NCI-H460 (cell line): ENCODE data around the gene ADGRF3. TPM values are rescaled to one million over a fixed set of nuclear protein-coding genes. Genes with fewer than 3 reads are reported as not detected.
"Not testable (repeated sequence)": the region's sequence is repeated elsewhere in the genome, so short reads cannot be mapped to it uniquely, and the experiment has no call there.

ENCODE experiments used
- DNase-seq: peaks from one replicate; pipeline ENCODE4 v3.0.0-alpha.2; 2016; ENCODE audit warnings: low read depth; ENCODE audit errors: extremely low read depth
- polyA plus RNA-seq: library from polyadenylated mRNA; depleted of rRNA; stranded (reverse); fragments of >200 nt; gene quantifications from 2 replicates; pipeline ENCODE4 v1.2.3, GENCODE V29; 2014; cell fraction: nucleus; rRNA removed
- total RNA-seq: library from RNA; depleted of rRNA; stranded (reverse); fragments of >200 nt; shearing (Covaris generic); gene quantifications from 2 replicates; pipeline ENCODE4 v1.2.3, GENCODE V29; 2014; rRNA removed

ADGRF3 gene
- not detected in 2 replicates for total RNA-seq
- polyA plus RNA-seq: 0.47 TPM in 1 of 2 replicates, not detected in the other

GRCh38 chr2:26346454-26347053 is at the start of gene ADGRF3:
TSS of gene ADGRF3 (minus strand) at chr2:26346789. CDS start at chr2:26346234, 555 bp downstream.
- peak; percentile 42 for DNase-seq

GRCh38 chr2:26395394-26395793 is 48.8 kb upstream of the ADGRF3 start:
- DNase-seq: no peak

GRCh38 chr2:26394694-26395093 is 48.1 kb upstream of the ADGRF3 start:
- no peak for DNase-seq

- no peak for DNase-seq
Measured at GRCh38 chr2:26387189-26387588, 40.6 kb upstream of the ADGRF3 start.

- DNase-seq: no peak
Measured at GRCh38 chr2:26384597-26384996, 38.0 kb upstream of the ADGRF3 start.

- DNase-seq: no peak
Measured at GRCh38 chr2:26384183-26384582, 37.6 kb upstream of the ADGRF3 start.

- DNase-seq: no peak
Measured at GRCh38 chr2:26382564-26382963, 36.0 kb upstream of the ADGRF3 start.

- no peak for DNase-seq
Measured at GRCh38 chr2:26380281-26380680, 33.7 kb upstream of the ADGRF3 start.

- no peak for DNase-seq
Measured at GRCh38 chr2:26376799-26377198, 30.2 kb upstream of the ADGRF3 start.

GRCh38 chr2:26370909-26371308 is 24.3 kb upstream of the ADGRF3 start:
- DNase-seq: not testable (repeated sequence)

- not testable (repeated sequence) for DNase-seq
Measured at GRCh38 chr2:26369664-26370063, 23.1 kb upstream of the ADGRF3 start.

GRCh38 chr2:26366957-26367356 is 20.4 kb upstream of the ADGRF3 start:
- DNase-seq: no peak

- DNase-seq: no peak
Measured at GRCh38 chr2:26364669-26365068, 18.1 kb upstream of the ADGRF3 start.

- DNase-seq: no peak
Measured at GRCh38 chr2:26363958-26364357, 17.4 kb upstream of the ADGRF3 start.

- DNase-seq: no peak
Measured at GRCh38 chr2:26363323-26363722, 16.7 kb upstream of the ADGRF3 start.

GRCh38 chr2:26359886-26360473 is 13.4 kb upstream of the ADGRF3 start:
- no peak for DNase-seq

GRCh38 chr2:26356771-26357170 is 10.2 kb upstream of the ADGRF3 start:
- DNase-seq: no peak

GRCh38 chr2:26356111-26356510 is 9.5 kb upstream of the ADGRF3 start:
- DNase-seq: no peak

- peak; percentile 99 for DNase-seq
Measured at GRCh38 chr2:26355038-26355995, 8.7 kb upstream of the ADGRF3 start.

GRCh38 chr2:26354469-26354868 is 7.9 kb upstream of the ADGRF3 start:
- not testable (repeated sequence) for DNase-seq

- DNase-seq: no peak
Measured at GRCh38 chr2:26352892-26353291, 6.3 kb upstream of the ADGRF3 start.
